ENCODE results near the gene PLA2G2D. TPM values are rescaled to one million over a fixed set of nuclear protein-coding genes. Genes with fewer than 3 reads are reported as not detected.

Gene PLA2G2D
- total and polyA plus RNA-seq, 2 of the 8 experiments (the other 6 are each of a cell fraction or from before 2014, with no cell fraction given), result not detected

- H2BK15ac ChIP-seq (ENCODE audit: low read length), result no peak overlapping the region
- H3K79me2 ChIP-seq (ENCODE audit: control insufficient read depth in 1 of 2, insufficient read depth in 2 of 2, low read length in 2 of 2), result no peaks in the 10 kb centered on the region
- no peak overlapping the region for H3K56ac ChIP-seq (replicated peaks; ENCODE audit: insufficient read length, low read depth, low read length)
- no peak overlapping the region for H3K18ac ChIP-seq (ENCODE audit: extremely low read depth, low read length)
- no peak overlapping the region for H2BK20ac ChIP-seq (ENCODE audit: low read length)
- H3K79me1 ChIP-seq (ENCODE audit: low read depth, low read length), result no peaks in the 10 kb centered on the region
- no peaks in the 10 kb centered on the region; a peak in 1 of 7 replicates for H3K4me1 ChIP-seq (replicated peaks in 1 of 4; ENCODE audit: control insufficient read depth in 3 of 4, insufficient read depth in 4 of 4, low read length in 3 of 4)
- no peak overlapping the region for H4K5ac ChIP-seq (ENCODE audit: insufficient read length, low read depth, low read length)
- CTCF ChIA-PET (ENCODE audit: partially characterized antibody), result interaction anchor here (0.7 to 1.7 kb wide), 4 partner anchors 8 to 237 kb away, joined by 3 to 10 read pairs (median 3); no protein-coding TSS in a partner anchor
- FAIRE-seq, result no peak
- no peak overlapping the region for H2AFZ ChIP-seq (ENCODE audit: low read length)
- 90% methylated on average over 5 of the region's 5 CpGs; no CpG with 5 or more reads in 1 of the 2 experiments for WGBS, 2 experiments (ENCODE audit: extremely low coverage in 1 of 2, insufficient coverage in 1 of 2, insufficient read length in 1 of 2, insufficient replicate concordance in 2 of 2, low coverage in 1 of 2, low lambda C conversion rate in 2 of 2, missing lambda C conversion rate in 1 of 2)
- H3K4ac ChIP-seq (replicated peaks; ENCODE audit: insufficient read length, low read depth, low read length), result no peak overlapping the region
- POLR2A ChIA-PET (ENCODE audit: partially characterized antibody), result no interaction called here
- no peak overlapping the region for H4K8ac ChIP-seq (ENCODE audit: extremely low read depth, insufficient read depth, low read length)
- H3K27me3 ChIP-seq (replicated peaks in 1 of 4; ENCODE audit: control insufficient read depth in 3 of 4, extremely low read depth in 1 of 4, insufficient read depth in 3 of 4, low read length in 3 of 4), result no peaks in the 10 kb centered on the region; a peak in 2 of 7 replicates
- no peak overlapping the region for H2AK5ac ChIP-seq (ENCODE audit: low read depth, low read length)
- no peak overlapping the region for H3K4me2 ChIP-seq (ENCODE audit: insufficient read depth in 1 of 2, low read depth in 2 of 2, low read length in 2 of 2)
- no peak overlapping the region for H3K9ac ChIP-seq (replicated peaks in 1 of 4; ENCODE audit: extremely low read depth in 1 of 4, low read depth in 3 of 4, low read length in 3 of 4)
- H2BK12ac ChIP-seq (ENCODE audit: low read depth, low read length), result no peak overlapping the region
- H4K91ac ChIP-seq (replicated peaks; ENCODE audit: insufficient read length, low read length), result no peak overlapping the region
- H3K23ac ChIP-seq (ENCODE audit: insufficient read length), result no peak overlapping the region
- H2BK5ac ChIP-seq (ENCODE audit: low read depth, low read length), result no peak overlapping the region
- no peaks in the 10 kb centered on the region for H4K20me1 ChIP-seq (replicated peaks in 1 of 2; ENCODE audit: control insufficient read depth in 1 of 2, insufficient read depth in 2 of 2, low read length in 2 of 2)
- H3K4me3 ChIP-seq (ENCODE audit: extremely low read depth in 1 of 4, insufficient read depth in 2 of 4, low read depth in 3 of 4, low read length in 4 of 4), result no peak overlapping the region
- TF ChIP-seq HDAC6 (IDR thresholded peaks at IDR 0.05; ENCODE audit: low read depth, low read length) (no peak), RAD21 (IDR thresholded peaks at IDR 0.05 in 1 of 2, conservative IDR thresholded peaks at IDR 0.05 in 1 of 2; ENCODE audit: low read depth in 2 of 2, low read length in 2 of 2) (no peak), TBP (IDR thresholded peaks at IDR 0.05; ENCODE audit: low read depth, low read length) (no peak), RFX5 (IDR thresholded peaks at IDR 0.05; ENCODE audit: borderline replicate concordance, low read depth, low read length) (no peak)
- H3K36me3 ChIP-seq (ENCODE audit: control insufficient read depth in 2 of 4, insufficient read depth in 4 of 4, low read length in 3 of 4), result no peaks in the 10 kb centered on the region
- H3K14ac ChIP-seq (ENCODE audit: insufficient read length), result no peak overlapping the region
- H3K9me3 ChIP-seq (ENCODE audit: insufficient read depth in 2 of 2, low read depth in 1 of 2, low read length in 1 of 2), result peaks cover 29 to 37% of the 10 kb centered on the region in 2 experiments
- no peak overlapping the region for H2BK120ac ChIP-seq (replicated peaks; ENCODE audit: low read depth, low read length)
- H3K23me2 ChIP-seq (ENCODE audit: low read depth, low read length), result no peaks in the 10 kb centered on the region
- DNase-seq (ENCODE audit: low read depth in 1 of 2, low spot score in 2 of 2), result no peak
- no peak overlapping the region for H3K27ac ChIP-seq (ENCODE audit: low read depth, low read length)
Observed at GRCh38 chr1:20093303-20093702, 26.0 kb downstream of the PLA2G2D start.
